ENCODE measurements around the gene LGMN.

- TF ChIP-seq CTCF (IDR thresholded peaks at IDR 0.05; ENCODE audit: poor library complexity, severe bottlenecking): no peak
- TF ChIP-seq RAD21 (conservative IDR thresholded peaks at IDR 0.05): no peak
- TF ChIP-seq TAF1 (IDR thresholded peaks at IDR 0.05; ENCODE audit: low read depth): no peak
- TF ChIP-seq SMC3 (conservative IDR thresholded peaks at IDR 0.05; ENCODE audit: poor library complexity): no peak
- TF ChIP-seq EZH2 (IDR thresholded peaks at IDR 0.05; ENCODE audit: borderline replicate concordance, insufficient read depth, low read length, poor library complexity, severe bottlenecking): no peak
- TF ChIP-seq POLR2AphosphoS5 (IDR thresholded peaks at IDR 0.05): no peak
Observed at GRCh38 chr14:92677955-92678354, 70.5 kb downstream of the LGMN start.

Measured in neural cell (in vitro differentiated cells).